ENCODE measurements around the gene WDPCP. TPM values are rescaled to one million over a fixed set of nuclear protein-coding genes. Genes with fewer than 3 reads are reported as not detected.

WDPCP gene
- total and polyA plus RNA-seq, 2 donors (not counting 1 experiment from before 2014, with no cell fraction given): 5.6 to 22.8 TPM

GRCh38 chr2:63434024-63435001, 154.0 kb downstream of the WDPCP start:
- Histone ChIP-seq H3K9ac (ENCODE audit: low read length) (no peak overlapping the region), H3K4me2 (replicated peaks; ENCODE audit: low read depth, low read length, poor library complexity, severe bottlenecking) (no peak overlapping the region), H3K36me3 (replicated peaks in 1 of 2; ENCODE audit: control extremely low read depth in 1 of 2, control insufficient read depth in 1 of 2, extremely low read depth in 1 of 2, insufficient read depth in 2 of 2, low read length in 1 of 2) (no peaks in the 10 kb centered on the region), H3K27me3 (replicated peaks in 1 of 4; ENCODE audit: control extremely low read depth in 1 of 4, control insufficient read depth in 3 of 4, insufficient read depth in 4 of 4, low read length in 3 of 4) (no peaks in the 10 kb centered on the region), H3K9me3 (ENCODE audit: control extremely low read depth in 1 of 3, control insufficient read depth in 2 of 3, insufficient read depth in 1 of 3, low read length in 2 of 3) (no peaks in the 10 kb centered on the region), H3K4me1 (ENCODE audit: control insufficient read depth in 2 of 2, insufficient read depth in 2 of 2, low read length in 2 of 2) (no peaks in the 10 kb centered on the region), H3K4me3 (ENCODE audit: control extremely low read depth in 1 of 5, extremely low read depth in 1 of 5, insufficient read depth in 1 of 5, low read depth in 2 of 5, low read length in 4 of 5) (no peak overlapping the region), H4K20me1 (ENCODE audit: control insufficient read depth, insufficient read depth, low read length, poor library complexity, severe bottlenecking) (no peaks in the 10 kb centered on the region), H3K79me2 (ENCODE audit: control insufficient read depth, insufficient read depth, low read length) (no peaks in the 10 kb centered on the region), H2AFZ (ENCODE audit: insufficient read depth, low read depth, low read length, poor library complexity, severe bottlenecking) (no peak overlapping the region), H3K27ac (ENCODE audit: low read length in 2 of 2) (no peak overlapping the region)
- ATAC-seq (ENCODE audit: low read depth) (no peak), DNase-seq (no peak)
- H3K4me3 Mint-ChIP-seq: no peak overlapping the region
- intact Hi-C loops (cut with micrococcal nuclease): no loop called here
- H3K4me1 Mint-ChIP-seq: no peaks in the 10 kb centered on the region
- no peak for TF ChIP-seq EZH2 (IDR thresholded peaks at IDR 0.05; ENCODE audit: borderline replicate concordance, insufficient read depth, low read depth, low read length, poor library complexity, severe bottlenecking)
- TF ChIP-seq CTCF (IDR thresholded peaks at IDR 0.05): no peak
- H3K27ac Mint-ChIP-seq: no peak overlapping the region
- H3K9me3 Mint-ChIP-seq (ENCODE audit: insufficient read depth): peaks cover 2% of the 10 kb centered on the region
- POLR2A ChIA-PET: no interaction called here
- H3K27me3 Mint-ChIP-seq: no peaks in the 10 kb centered on the region
- CTCF ChIA-PET: interaction anchor here (1.6 kb wide), 1 partner anchor 10 kb away, joined by 11 read pairs; no protein-coding TSS in a partner anchor
- WGBS (ENCODE audit: insufficient coverage): 95% methylated on average over 5 of the region's 12 CpGs

DNA sequence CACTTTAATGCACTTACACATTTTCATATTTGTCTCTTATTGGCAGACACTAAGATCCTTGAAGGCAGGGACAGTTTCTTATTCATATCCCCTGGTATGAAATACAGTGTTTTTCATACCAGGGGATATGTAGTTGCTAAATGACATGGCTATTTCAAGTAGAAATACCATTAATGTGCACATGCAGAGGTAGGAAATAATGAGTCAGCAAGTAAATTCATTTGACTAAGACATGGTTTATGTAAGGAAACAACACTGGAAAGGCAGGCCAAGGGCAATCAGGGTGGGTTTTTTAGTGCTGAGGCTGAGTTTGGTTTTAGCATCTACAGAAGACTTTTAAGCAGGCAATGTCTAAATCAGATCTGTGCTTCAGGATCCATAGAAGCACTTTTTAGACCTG, 155.9 kb downstream of the WDPCP start:
- POLR2A ChIA-PET: no interaction called here
- Histone ChIP-seq H3K79me2 (ENCODE audit: control insufficient read depth, insufficient read depth, low read length) (no peaks in the 10 kb centered on the region), H3K27ac (ENCODE audit: low read length in 2 of 2) (no peak overlapping the region), H2AFZ (ENCODE audit: insufficient read depth, low read depth, low read length, poor library complexity, severe bottlenecking) (no peak overlapping the region), H3K4me1 (ENCODE audit: control insufficient read depth in 2 of 2, insufficient read depth in 2 of 2, low read length in 2 of 2) (no peaks in the 10 kb centered on the region), H3K36me3 (replicated peaks in 1 of 2; ENCODE audit: control extremely low read depth in 1 of 2, control insufficient read depth in 1 of 2, extremely low read depth in 1 of 2, insufficient read depth in 2 of 2, low read length in 1 of 2) (no peaks in the 10 kb centered on the region), H3K27me3 (replicated peaks in 1 of 4; ENCODE audit: control extremely low read depth in 1 of 4, control insufficient read depth in 3 of 4, insufficient read depth in 4 of 4, low read length in 3 of 4) (no peaks in the 10 kb centered on the region), H3K4me2 (replicated peaks; ENCODE audit: low read depth, low read length, poor library complexity, severe bottlenecking) (no peak overlapping the region), H3K9me3 (ENCODE audit: control extremely low read depth in 1 of 3, control insufficient read depth in 2 of 3, insufficient read depth in 1 of 3, low read length in 2 of 3) (no peaks in the 10 kb centered on the region), H3K4me3 (ENCODE audit: control extremely low read depth in 1 of 5, extremely low read depth in 1 of 5, insufficient read depth in 1 of 5, low read depth in 2 of 5, low read length in 4 of 5) (no peak overlapping the region), H4K20me1 (ENCODE audit: control insufficient read depth, insufficient read depth, low read length, poor library complexity, severe bottlenecking) (no peaks in the 10 kb centered on the region), H3K9ac (ENCODE audit: low read length) (no peak overlapping the region)
- ATAC-seq (ENCODE audit: low read depth): no peak
- intact Hi-C loops (cut with micrococcal nuclease): no loop called here
- H3K9me3 Mint-ChIP-seq (ENCODE audit: insufficient read depth): peaks cover 6% of the 10 kb centered on the region
- no peaks in the 10 kb centered on the region for H3K4me1 Mint-ChIP-seq
- H3K27ac Mint-ChIP-seq: no peak overlapping the region
- no peak for DNase-seq
- CTCF ChIA-PET: interaction anchor here (1.6 kb wide), 1 partner anchor 8 kb away, joined by 11 read pairs; no protein-coding TSS in a partner anchor
- H3K4me3 Mint-ChIP-seq: no peak overlapping the region
- no peaks in the 10 kb centered on the region for H3K27me3 Mint-ChIP-seq
- TF ChIP-seq EZH2 (IDR thresholded peaks at IDR 0.05; ENCODE audit: borderline replicate concordance, insufficient read depth, low read depth, low read length, poor library complexity, severe bottlenecking) (no peak), CTCF (IDR thresholded peaks at IDR 0.05) (no peak)

Measured in B cell (primary cell).